ENCODE results near the gene NTNG2.

NTNG2 gene, protein sequence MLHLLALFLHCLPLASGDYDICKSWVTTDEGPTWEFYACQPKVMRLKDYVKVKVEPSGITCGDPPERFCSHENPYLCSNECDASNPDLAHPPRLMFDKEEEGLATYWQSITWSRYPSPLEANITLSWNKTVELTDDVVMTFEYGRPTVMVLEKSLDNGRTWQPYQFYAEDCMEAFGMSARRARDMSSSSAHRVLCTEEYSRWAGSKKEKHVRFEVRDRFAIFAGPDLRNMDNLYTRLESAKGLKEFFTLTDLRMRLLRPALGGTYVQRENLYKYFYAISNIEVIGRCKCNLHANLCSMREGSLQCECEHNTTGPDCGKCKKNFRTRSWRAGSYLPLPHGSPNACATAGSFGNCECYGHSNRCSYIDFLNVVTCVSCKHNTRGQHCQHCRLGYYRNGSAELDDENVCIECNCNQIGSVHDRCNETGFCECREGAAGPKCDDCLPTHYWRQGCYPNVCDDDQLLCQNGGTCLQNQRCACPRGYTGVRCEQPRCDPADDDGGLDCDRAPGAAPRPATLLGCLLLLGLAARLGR

DNA sequence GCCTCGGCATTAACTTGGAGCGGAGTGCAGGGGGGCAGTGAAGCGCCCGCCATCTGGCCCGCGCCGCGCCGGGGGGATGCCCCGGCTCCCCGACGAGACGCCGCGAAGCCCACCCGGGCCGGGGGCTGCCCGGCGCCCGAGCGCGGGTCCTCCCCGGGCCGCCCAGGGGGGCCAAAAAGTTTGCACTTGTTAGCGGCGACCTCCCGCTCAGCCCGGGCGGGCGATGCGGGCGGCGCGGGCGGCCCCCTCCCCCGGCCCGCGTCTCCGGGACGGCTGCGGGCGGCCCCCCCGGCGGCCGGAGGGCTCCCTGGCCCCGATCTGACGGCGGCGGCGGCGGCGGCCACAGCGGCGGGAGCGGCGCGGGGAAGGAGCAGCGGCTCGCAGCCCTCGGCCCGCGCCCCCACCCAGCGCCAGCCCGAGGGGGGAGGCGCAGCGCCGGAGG is at the start of gene NTNG2:
Gene NTNG2 (plus strand): TSS at position 316 of the 442 bp plus-strand sequence. CDS start 4,774 bp downstream, outside the sequence.
- Histone ChIP-seq H3K9me3 (ENCODE audit: control insufficient read depth, insufficient read depth, low read length) (no peaks in the 10 kb centered on the region), H3K4me1 (ENCODE audit: control insufficient read depth, insufficient read depth, low read length) (peaks cover 5% of the 10 kb centered on the region; the same call in 1 of the 2 replicates), H3K27ac (ENCODE audit: low read depth, low read length) (no peak within 1 kb of the TSS), H3K4me3 (ENCODE audit: low read depth, low read length) (peak within 1 kb of the TSS; percentile 59), H3K9ac (ENCODE audit: low read depth, low read length) (no peak within 1 kb of the TSS), H3K36me3 (ENCODE audit: control insufficient read depth, insufficient read depth, low read length) (no peaks in the 10 kb centered on the region), H3K27me3 (ENCODE audit: control insufficient read depth, insufficient read depth, low read length) (peaks cover 83% of the 10 kb centered on the region)

DNA sequence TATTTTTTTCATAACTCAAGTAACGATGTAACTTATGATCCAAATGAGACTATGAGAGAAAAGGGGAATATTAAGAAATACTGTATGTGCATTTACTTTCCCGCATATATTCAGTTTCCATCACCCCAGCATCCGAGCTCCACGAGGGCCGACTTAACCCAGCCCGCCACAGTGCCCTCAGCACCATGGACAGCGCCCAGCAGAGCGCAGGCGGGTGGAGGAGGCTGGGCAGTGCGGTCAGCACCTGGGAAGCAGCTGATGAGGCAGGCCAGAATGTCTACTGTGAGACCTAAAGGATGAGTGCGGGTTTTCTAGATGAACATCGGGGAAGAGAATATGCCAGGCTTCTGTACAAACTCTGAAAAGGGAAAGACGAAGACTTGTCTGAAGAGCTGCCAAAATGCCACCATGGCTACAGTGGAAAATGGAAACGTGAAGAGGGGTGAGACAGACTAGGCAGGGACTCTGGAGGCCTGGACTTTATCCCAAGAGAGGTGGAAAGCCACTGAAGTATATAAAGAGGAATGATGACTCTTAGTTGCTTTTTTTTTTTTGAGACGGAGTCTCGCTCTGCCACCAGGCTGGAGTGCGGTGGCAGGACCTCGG is 47.7 kb upstream of the NTNG2 start:
- Histone ChIP-seq H3K9ac (ENCODE audit: low read depth, low read length) (no peak overlapping the region), H3K9me3 (ENCODE audit: control insufficient read depth, insufficient read depth, low read length) (no peaks in the 10 kb centered on the region), H3K36me3 (ENCODE audit: control insufficient read depth, insufficient read depth, low read length) (no peaks in the 10 kb centered on the region), H3K27ac (ENCODE audit: low read depth, low read length) (no peak overlapping the region), H3K4me3 (ENCODE audit: low read depth, low read length) (no peak overlapping the region), H3K4me1 (ENCODE audit: control insufficient read depth, insufficient read depth, low read length) (no peaks in the 10 kb centered on the region), H3K27me3 (ENCODE audit: control insufficient read depth, insufficient read depth, low read length) (no peaks in the 10 kb centered on the region; the same call in 1 of the 2 replicates)

DNA sequence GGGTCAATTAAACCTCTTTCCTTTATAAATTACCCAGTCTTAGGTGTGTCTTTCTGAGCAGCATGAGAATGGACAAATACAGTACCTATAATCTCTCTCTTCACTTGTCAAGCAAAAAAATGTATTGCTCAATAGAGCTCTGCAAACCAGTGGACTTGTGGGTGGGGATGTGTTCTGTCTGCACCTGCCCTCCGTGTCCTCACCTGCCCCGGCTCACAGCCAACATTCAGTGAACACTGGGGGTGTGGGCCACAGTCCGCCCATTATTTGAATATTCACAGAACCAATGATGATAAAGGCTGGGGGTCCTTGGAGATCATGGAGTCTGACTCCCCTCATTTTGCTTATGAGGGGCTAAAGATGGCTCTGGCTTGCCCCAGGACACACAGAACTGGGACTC is 45.3 kb upstream of the NTNG2 start:
- Histone ChIP-seq H3K4me3 (ENCODE audit: low read depth, low read length) (no peak overlapping the region), H3K27me3 (ENCODE audit: control insufficient read depth, insufficient read depth, low read length) (no peaks in the 10 kb centered on the region; the same call in 1 of the 2 replicates), H3K9ac (ENCODE audit: low read depth, low read length) (no peak overlapping the region), H3K27ac (ENCODE audit: low read depth, low read length) (no peak overlapping the region), H3K9me3 (ENCODE audit: control insufficient read depth, insufficient read depth, low read length) (no peaks in the 10 kb centered on the region), H3K4me1 (ENCODE audit: control insufficient read depth, insufficient read depth, low read length) (no peaks in the 10 kb centered on the region), H3K36me3 (ENCODE audit: control insufficient read depth, insufficient read depth, low read length) (no peaks in the 10 kb centered on the region)

DNA sequence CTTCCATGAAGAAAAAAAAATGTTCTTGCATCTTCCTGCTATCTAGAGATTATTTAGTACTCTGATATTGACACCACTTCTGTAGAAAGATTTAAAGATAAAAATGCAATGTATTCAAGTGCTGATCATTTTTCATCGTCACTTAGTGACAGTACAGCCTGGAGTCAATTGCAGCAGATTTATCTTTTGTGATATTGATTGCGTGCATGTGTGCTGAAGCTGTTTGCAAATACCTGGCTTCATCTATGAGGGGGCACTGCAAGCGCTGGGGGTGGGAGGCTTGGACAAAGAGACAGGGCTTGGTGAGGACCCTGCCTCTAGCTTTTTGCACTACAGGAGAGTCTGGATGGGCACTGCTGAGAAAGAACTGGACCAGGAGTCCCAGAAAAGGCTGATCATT is 44.2 kb upstream of the NTNG2 start:
- Histone ChIP-seq H3K4me3 (ENCODE audit: low read depth, low read length) (no peak overlapping the region), H3K9me3 (ENCODE audit: control insufficient read depth, insufficient read depth, low read length) (no peaks in the 10 kb centered on the region), H3K27me3 (ENCODE audit: control insufficient read depth, insufficient read depth, low read length) (no peaks in the 10 kb centered on the region; the same call in 1 of the 2 replicates), H3K4me1 (ENCODE audit: control insufficient read depth, insufficient read depth, low read length) (peaks cover 7% of the 10 kb centered on the region), H3K27ac (ENCODE audit: low read depth, low read length) (no peak overlapping the region), H3K9ac (ENCODE audit: low read depth, low read length) (no peak overlapping the region), H3K36me3 (ENCODE audit: control insufficient read depth, insufficient read depth, low read length) (no peaks in the 10 kb centered on the region)

DNA sequence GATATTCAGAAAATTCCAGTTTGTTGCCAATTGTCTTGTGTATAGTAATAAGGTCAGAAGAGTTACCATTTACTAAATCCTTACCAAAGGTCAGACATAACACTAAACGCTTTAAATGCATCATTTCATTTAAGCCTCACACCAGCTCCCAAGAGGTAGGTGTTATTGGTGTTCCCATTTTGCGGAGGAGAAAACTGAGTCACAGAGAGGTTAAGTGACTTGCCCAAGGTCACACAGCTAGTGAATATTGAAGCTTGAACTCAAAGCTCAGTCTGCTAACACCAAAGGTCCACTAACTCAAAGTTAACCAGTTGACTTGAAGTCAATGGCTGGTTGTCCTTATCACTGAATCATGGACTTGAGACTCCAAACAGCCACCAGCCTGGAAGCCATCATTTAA is 40.8 kb upstream of the NTNG2 start:
- H3K9ac ChIP-seq (ENCODE audit: low read depth, low read length), result no peak overlapping the region
- no peak overlapping the region for H3K27ac ChIP-seq (ENCODE audit: low read depth, low read length)
- H3K4me3 ChIP-seq (ENCODE audit: low read depth, low read length), result no peak overlapping the region
- no peaks in the 10 kb centered on the region for H3K36me3 ChIP-seq (ENCODE audit: control insufficient read depth, insufficient read depth, low read length)
- peaks cover 9% of the 10 kb centered on the region; the same call in 1 of the 2 replicates for H3K27me3 ChIP-seq (ENCODE audit: control insufficient read depth, insufficient read depth, low read length)
- no peaks in the 10 kb centered on the region for H3K9me3 ChIP-seq (ENCODE audit: control insufficient read depth, insufficient read depth, low read length)
- peaks cover 21% of the 10 kb centered on the region for H3K4me1 ChIP-seq (ENCODE audit: control insufficient read depth, insufficient read depth, low read length)

DNA sequence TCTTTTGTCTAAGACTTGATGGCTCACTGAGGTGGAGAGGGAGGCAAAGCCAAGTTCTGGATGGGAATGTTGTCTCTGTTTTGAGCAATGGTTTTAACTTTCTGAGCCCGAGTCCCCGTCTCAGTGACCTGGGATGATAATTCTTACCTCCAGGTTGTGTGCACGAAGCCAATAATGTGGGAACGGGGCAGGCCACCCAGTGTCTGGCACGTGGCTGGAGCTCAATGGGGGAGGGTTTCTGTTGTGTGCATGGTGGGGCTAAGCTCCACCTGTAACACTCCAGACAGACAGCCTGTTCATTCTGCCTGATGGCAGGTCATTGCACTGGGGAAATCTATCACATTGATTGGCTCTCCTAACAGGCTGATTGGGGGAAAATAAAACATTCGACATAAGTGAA is 37.1 kb upstream of the NTNG2 start:
- peaks cover 12% of the 10 kb centered on the region; the same call in 1 of the 2 replicates for H3K27me3 ChIP-seq (ENCODE audit: control insufficient read depth, insufficient read depth, low read length)

DNA sequence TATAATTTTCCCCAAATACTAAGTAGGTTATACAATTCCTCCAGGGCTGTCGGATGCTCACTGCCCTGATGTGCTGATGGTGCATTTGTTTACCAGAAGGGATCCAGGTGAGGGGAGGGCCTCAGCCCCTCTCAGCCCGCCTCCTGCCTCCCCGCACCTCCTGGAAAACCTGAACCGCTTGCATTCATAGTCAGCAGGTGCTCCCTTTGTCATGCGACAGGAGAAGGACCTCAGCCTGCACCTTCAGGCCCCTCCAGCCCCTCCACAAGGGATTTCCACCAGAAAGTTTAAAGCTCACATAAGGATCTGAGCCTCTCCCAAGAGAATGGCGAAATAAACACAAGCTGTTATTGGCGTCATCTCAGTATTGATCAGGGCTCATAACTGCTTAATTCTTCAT is 36.5 kb upstream of the NTNG2 start:
- Histone ChIP-seq H3K9me3 (ENCODE audit: control insufficient read depth, insufficient read depth, low read length) (no peaks in the 10 kb centered on the region), H3K4me1 (ENCODE audit: control insufficient read depth, insufficient read depth, low read length) (peaks cover 34% of the 10 kb centered on the region), H3K9ac (ENCODE audit: low read depth, low read length) (no peak overlapping the region), H3K27me3 (ENCODE audit: control insufficient read depth, insufficient read depth, low read length) (peaks cover 12% of the 10 kb centered on the region; the same call in 1 of the 2 replicates), H3K36me3 (ENCODE audit: control insufficient read depth, insufficient read depth, low read length) (no peaks in the 10 kb centered on the region), H3K27ac (ENCODE audit: low read depth, low read length) (no peak overlapping the region), H3K4me3 (ENCODE audit: low read depth, low read length) (peak overlapping the region; percentile 46)

More for the DNA sequence above, 37.1 kb upstream of the NTNG2 start:
- H3K4me1 ChIP-seq (ENCODE audit: control insufficient read depth, insufficient read depth, low read length), result peaks cover 34% of the 10 kb centered on the region
- no peak overlapping the region for H3K9ac ChIP-seq (ENCODE audit: low read depth, low read length)
- no peaks in the 10 kb centered on the region for H3K9me3 ChIP-seq (ENCODE audit: control insufficient read depth, insufficient read depth, low read length)
- no peak overlapping the region for H3K27ac ChIP-seq (ENCODE audit: low read depth, low read length)
- no peak overlapping the region for H3K4me3 ChIP-seq (ENCODE audit: low read depth, low read length)
- H3K36me3 ChIP-seq (ENCODE audit: control insufficient read depth, insufficient read depth, low read length), result no peaks in the 10 kb centered on the region

DNA sequence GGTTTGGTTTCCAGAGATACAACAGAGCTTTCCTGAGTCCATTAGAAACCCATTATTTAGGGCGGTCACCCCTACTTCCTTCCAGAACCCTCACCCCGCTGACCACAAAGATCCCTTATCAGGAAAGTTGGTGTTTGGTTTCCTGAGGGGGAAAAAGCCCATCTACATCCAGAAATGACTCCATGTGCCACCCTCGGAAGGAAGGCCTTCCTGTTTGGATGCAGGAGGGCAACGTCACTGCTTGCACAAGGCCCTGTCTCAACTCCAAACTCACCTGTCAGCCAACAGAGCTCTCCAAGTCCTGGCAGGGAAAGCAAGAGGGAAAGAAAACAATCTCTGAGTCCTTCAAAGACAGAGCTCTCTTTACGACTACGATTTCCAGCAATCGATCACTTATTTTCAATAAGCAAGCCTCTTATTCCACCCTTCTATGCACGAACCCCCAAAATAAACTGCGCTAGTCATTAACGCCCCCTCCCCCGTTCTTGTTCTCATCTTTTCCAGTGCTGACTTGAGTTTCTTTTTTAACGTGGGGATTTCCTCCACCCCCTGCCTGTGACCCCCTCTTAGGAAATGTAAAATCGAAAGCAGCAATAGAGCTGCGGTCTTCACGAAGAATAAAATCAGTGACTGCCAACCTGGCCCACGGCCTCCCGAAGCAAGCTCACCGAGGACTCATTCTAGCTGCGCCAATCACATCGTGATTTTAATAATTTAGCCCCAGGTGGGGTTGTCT is 35.7 kb upstream of the NTNG2 start:
- Histone ChIP-seq H3K4me3 (ENCODE audit: low read depth, low read length) (peak overlapping the region; percentile 46), H3K36me3 (ENCODE audit: control insufficient read depth, insufficient read depth, low read length) (no peaks in the 10 kb centered on the region)

DNA sequence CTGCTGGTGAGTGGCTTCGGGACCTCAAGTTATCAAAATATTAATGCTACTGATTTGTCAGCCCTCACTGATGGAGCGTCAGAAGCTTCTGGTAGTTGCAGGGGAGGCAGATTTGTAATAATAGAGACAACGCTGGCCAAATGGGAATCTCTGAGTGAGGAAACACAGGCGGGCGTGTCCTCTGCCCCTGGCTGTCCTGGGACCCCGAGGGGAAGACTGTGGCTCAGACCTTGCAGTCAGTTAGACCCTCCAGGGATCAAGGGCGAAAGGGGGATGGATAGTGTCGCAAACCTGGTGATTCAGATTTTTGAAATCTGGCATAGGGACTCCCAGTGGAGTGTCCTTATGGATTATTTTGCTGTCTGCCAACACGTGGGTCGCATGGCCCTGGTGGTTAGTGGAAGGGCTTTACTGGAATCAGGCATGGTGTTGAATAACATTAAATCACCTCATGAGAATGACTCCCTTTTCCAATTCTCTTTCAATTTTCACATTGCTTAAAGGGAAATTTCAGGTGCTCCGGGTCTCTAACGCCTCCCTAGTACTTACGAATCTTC is 35.1 kb upstream of the NTNG2 start:
- H3K36me3 ChIP-seq (ENCODE audit: control insufficient read depth, insufficient read depth, low read length), result no peaks in the 10 kb centered on the region
- H3K9ac ChIP-seq (ENCODE audit: low read depth, low read length), result no peak overlapping the region
- no peaks in the 10 kb centered on the region for H3K9me3 ChIP-seq (ENCODE audit: control insufficient read depth, insufficient read depth, low read length)
- H3K4me3 ChIP-seq (ENCODE audit: low read depth, low read length), result no peak overlapping the region
- H3K27me3 ChIP-seq (ENCODE audit: control insufficient read depth, insufficient read depth, low read length), result peaks cover 12% of the 10 kb centered on the region; the same call in 1 of the 2 replicates
- peaks cover 33% of the 10 kb centered on the region for H3K4me1 ChIP-seq (ENCODE audit: control insufficient read depth, insufficient read depth, low read length)
- H3K27ac ChIP-seq (ENCODE audit: low read depth, low read length), result no peak overlapping the region

More for the DNA sequence above, 35.7 kb upstream of the NTNG2 start:
- H3K27ac ChIP-seq (ENCODE audit: low read depth, low read length), result no peak overlapping the region
- H3K4me1 ChIP-seq (ENCODE audit: control insufficient read depth, insufficient read depth, low read length), result peaks cover 34% of the 10 kb centered on the region
- H3K9ac ChIP-seq (ENCODE audit: low read depth, low read length), result no peak overlapping the region
- peaks cover 12% of the 10 kb centered on the region; the same call in 1 of the 2 replicates for H3K27me3 ChIP-seq (ENCODE audit: control insufficient read depth, insufficient read depth, low read length)
- no peaks in the 10 kb centered on the region for H3K9me3 ChIP-seq (ENCODE audit: control insufficient read depth, insufficient read depth, low read length)

DNA sequence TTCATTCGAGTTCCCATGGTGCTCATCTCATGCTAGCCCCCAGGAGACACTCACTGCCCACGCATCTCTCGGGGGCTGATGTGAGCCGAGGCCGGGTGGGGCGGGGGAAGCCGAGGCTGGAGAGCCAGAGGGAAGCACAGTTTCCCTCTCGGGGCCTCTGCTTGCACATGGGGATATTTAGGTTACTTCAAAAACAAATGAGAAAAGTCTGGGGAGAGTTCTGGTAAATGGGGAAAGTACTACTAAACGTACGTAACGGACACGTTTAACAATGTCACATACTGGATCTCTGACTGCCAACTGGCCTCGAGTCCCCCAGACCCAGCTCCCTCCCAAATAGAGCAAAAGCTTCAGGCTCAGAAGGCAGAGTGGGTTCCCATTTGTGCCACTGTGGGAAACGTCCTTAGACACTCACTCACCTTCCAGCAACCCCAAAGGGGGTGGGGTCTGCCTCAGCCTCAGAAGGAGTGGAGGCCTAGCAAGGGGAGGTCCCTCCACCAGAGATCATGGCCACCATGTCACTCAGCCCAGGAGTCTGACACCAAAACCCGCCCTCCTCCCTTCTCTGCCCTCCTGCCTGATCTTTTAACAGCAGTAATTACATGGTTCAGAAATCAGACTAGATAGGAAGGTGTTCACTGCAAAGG is 33.8 kb upstream of the NTNG2 start:
- H3K4me1 ChIP-seq (ENCODE audit: control insufficient read depth, insufficient read depth, low read length), result peaks cover 27% of the 10 kb centered on the region
- no peak overlapping the region for H3K9ac ChIP-seq (ENCODE audit: low read depth, low read length)
- H3K36me3 ChIP-seq (ENCODE audit: control insufficient read depth, insufficient read depth, low read length), result no peaks in the 10 kb centered on the region
- no peaks in the 10 kb centered on the region for H3K9me3 ChIP-seq (ENCODE audit: control insufficient read depth, insufficient read depth, low read length)
- H3K27ac ChIP-seq (ENCODE audit: low read depth, low read length), result no peak overlapping the region
- H3K4me3 ChIP-seq (ENCODE audit: low read depth, low read length), result no peak overlapping the region
- peaks cover 12% of the 10 kb centered on the region; the same call in 1 of the 2 replicates for H3K27me3 ChIP-seq (ENCODE audit: control insufficient read depth, insufficient read depth, low read length)
